Tibial artery (tissue), 4 donors: ENCODE data around the gene NR1H2.

Experiments
- DNase-seq, 2 donors: peaks; one replicate each; pipeline ENCODE4 v3.0.0-alpha.2; 2019
- H3K27ac ChIP-seq, 2 donors: fragments of 200-600 bp; sonication (generic) in 1 of 2; 1 replicate in 1 of 2; 2 replicates in 1 of 2; pipeline ENCODE4 v1.5.1; 2018 to 2019; ENCODE audit warnings: mild to moderate bottlenecking in 1 of 2
- H3K27me3 ChIP-seq, 2 donors: fragments of 200-600 bp; sonication (generic) in 1 of 2; one replicate each; pipeline versions ENCODE4 v1.5.1 to v1.6.0; 2016 to 2019
- H3K36me3 ChIP-seq, 3 donors: fragments of 200-600 bp; sonication (generic) in 2 of 3; one replicate each; pipeline ENCODE4 v1.5.1; 2016 to 2019; ENCODE audit warnings: mild to moderate bottlenecking in 2 of 3
- H3K4me1 ChIP-seq, 4 donors: fragments of 200-600 bp; sonication (generic) in 2 of 4; 1 replicate in 3 of 4; 2 replicates in 1 of 4; pipeline ENCODE4 v1.5.1; 2016 to 2019
- H3K4me3 ChIP-seq, 2 donors: fragments of 200-600 bp; sonication (generic) in 1 of 2; 1 replicate in 1 of 2; 2 replicates in 1 of 2; pipeline ENCODE4 v1.5.1; 2018 to 2019; ENCODE audit warnings: mild to moderate bottlenecking in 2 of 2
- H3K9me3 ChIP-seq, 3 donors: fragments of 200-600 bp; sonication (generic) in 1 of 3; one replicate each; pipeline ENCODE4 v1.5.1; 2016 to 2019
- intact Hi-C: fragments of 100-400 bp; cut with DNase I; formaldehyde crosslinking; loops from one replicate; pipeline ENCODE4 v1.15.0; 2023; ENCODE audit warnings: low total_unique reads
- TF ChIP-seq, protein P1 (sequence below), 2 experiments: fragments of 200-600 bp in 1 of 2; fragments of 450-650 bp in 1 of 2; IDR thresholded peaks; one replicate each; pipeline ENCODE4 v1.5.1; 2017 to 2019; ENCODE audit warnings: antibody characterized with exemption in 2 of 2, mild to moderate bottlenecking in 1 of 2, moderate library complexity in 1 of 2

Gene NR1H2

DNA sequence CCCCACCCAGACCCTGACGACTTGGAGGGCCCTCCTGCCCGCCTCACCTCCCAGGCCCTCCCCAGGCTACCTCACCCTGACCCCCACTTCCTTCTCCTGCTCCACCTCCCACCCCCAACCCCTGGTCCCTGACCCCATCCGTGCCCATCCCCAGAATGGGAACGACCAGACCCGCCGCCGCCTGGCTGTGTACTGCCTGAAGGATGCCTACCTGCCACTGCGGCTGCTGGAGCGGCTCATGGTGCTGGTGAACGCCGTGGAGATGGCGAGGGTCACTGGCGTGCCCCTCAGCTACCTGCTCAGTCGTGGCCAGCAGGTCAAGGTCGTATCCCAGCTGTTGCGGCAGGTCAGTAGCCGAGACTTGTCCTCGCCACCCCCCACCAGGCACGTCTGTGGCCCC, 30.6 kb downstream of the NR1H2 start:
- intact Hi-C loops, result no loop called here
- TF ChIP-seq, protein P1, sequence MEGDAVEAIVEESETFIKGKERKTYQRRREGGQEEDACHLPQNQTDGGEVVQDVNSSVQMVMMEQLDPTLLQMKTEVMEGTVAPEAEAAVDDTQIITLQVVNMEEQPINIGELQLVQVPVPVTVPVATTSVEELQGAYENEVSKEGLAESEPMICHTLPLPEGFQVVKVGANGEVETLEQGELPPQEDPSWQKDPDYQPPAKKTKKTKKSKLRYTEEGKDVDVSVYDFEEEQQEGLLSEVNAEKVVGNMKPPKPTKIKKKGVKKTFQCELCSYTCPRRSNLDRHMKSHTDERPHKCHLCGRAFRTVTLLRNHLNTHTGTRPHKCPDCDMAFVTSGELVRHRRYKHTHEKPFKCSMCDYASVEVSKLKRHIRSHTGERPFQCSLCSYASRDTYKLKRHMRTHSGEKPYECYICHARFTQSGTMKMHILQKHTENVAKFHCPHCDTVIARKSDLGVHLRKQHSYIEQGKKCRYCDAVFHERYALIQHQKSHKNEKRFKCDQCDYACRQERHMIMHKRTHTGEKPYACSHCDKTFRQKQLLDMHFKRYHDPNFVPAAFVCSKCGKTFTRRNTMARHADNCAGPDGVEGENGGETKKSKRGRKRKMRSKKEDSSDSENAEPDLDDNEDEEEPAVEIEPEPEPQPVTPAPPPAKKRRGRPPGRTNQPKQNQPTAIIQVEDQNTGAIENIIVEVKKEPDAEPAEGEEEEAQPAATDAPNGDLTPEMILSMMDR (IDR thresholded peaks at IDR 0.05), result no peak
- peaks cover 12 to 68% (median 39%) of the 10 kb centered on the region in 3 donors for H3K36me3 ChIP-seq
- H3K4me1 ChIP-seq, result no peaks in the 10 kb centered on the region
- no peaks in the 10 kb centered on the region for H3K9me3 ChIP-seq
- DNase-seq, result no peak
- no peak overlapping the region for H3K27ac ChIP-seq
- no peak overlapping the region for H3K4me3 ChIP-seq
- H3K27me3 ChIP-seq, result no peaks in the 10 kb centered on the region

DNA sequence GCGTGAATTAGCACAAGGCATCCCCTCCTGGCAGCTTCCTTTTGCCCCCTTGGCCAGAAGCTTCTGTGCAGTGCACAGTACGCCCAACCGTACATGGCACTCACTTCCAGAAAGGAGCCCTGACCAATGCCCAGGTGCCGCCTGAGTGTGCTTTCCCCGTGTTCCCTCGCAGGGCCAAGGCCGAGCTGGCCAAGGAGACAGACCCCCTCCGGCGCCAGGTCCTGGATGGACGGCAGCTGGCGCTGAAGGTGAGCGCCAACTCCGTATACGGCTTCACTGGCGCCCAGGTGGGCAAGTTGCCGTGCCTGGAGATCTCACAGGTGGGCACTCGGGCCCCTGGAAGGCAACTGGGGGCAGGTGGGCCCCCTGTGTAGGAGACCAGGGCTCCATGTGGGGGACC, 33.1 kb downstream of the NR1H2 start:
- peaks cover 5 to 57% (median 22%) of the 10 kb centered on the region in 3 donors for H3K36me3 ChIP-seq
- no peak for DNase-seq
- TF ChIP-seq, protein P1 (IDR thresholded peaks at IDR 0.05), result no peak
- no peaks in the 10 kb centered on the region for H3K4me1 ChIP-seq
- H3K27me3 ChIP-seq, result no peaks in the 10 kb centered on the region
- H3K27ac ChIP-seq, result no peak overlapping the region
- intact Hi-C loops, result no loop called here
- no peaks in the 10 kb centered on the region for H3K9me3 ChIP-seq
- no peak overlapping the region for H3K4me3 ChIP-seq

DNA sequence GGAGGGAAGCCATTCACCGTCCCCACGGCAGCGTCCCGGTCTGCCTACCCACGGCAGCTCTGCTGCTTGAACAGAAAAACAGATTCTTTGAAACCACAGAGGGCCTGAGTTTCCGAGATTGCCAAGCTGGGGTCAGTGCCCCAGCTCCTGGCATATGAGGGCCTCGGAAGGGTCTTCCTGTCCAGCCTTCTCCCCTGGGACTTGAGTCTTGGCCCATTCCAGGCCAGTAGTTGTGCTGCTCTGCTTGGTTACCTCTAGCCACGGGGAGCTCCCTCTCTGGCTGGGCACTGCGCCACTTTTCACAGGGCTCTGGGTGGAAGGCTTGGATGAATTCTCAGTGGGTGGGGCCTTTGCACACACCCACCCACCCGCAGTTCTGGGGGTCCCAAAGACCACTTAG, 33.9 kb downstream of the NR1H2 start:
- intact Hi-C loops, result no loop called here
- Histone ChIP-seq H3K27ac (no peak overlapping the region), H3K9me3 (no peaks in the 10 kb centered on the region), H3K4me3 (no peak overlapping the region), H3K36me3 (peaks cover 5 to 57% (median 22%) of the 10 kb centered on the region in 3 donors), H3K4me1 (peaks cover 0 to 7% (median 3%) of the 10 kb centered on the region in 4 donors), H3K27me3 (no peaks in the 10 kb centered on the region)
- no peak for DNase-seq
- TF ChIP-seq, protein P1 (IDR thresholded peaks at IDR 0.05), result no peak

DNA sequence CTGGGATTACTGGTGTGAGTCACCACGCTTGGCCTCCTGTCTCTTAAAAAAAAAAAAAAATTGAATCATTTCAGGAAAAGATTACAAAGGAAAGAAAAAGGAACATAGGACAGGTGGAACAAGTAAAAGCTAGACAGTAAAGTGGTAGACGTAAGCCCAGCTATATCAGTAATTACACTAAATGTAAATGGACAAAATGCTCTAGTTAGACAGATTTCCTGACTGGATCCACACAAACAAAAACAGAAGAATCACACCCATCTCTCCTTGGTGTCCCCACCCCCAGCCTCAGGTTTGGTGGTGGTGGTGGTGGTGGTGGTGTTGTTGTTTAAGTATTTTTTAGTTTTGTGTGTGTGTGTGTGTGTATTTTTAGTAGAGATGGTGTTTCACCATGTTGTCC, 36.2 kb downstream of the NR1H2 start:
- peaks cover 0 to 9% (median 3%) of the 10 kb centered on the region in 4 donors for H3K4me1 ChIP-seq
- DNase-seq, result no peak
- peaks cover 5 to 42% (median 15%) of the 10 kb centered on the region in 3 donors for H3K36me3 ChIP-seq
- H3K4me3 ChIP-seq, result no peak overlapping the region
- TF ChIP-seq, protein P1 (IDR thresholded peaks at IDR 0.05), result no peak
- intact Hi-C loops, result no loop called here
- H3K9me3 ChIP-seq, result no peaks in the 10 kb centered on the region
- H3K27me3 ChIP-seq, result peaks cover 0 to 9% of the 10 kb centered on the region in 2 donors
- H3K27ac ChIP-seq, result no peak overlapping the region

DNA sequence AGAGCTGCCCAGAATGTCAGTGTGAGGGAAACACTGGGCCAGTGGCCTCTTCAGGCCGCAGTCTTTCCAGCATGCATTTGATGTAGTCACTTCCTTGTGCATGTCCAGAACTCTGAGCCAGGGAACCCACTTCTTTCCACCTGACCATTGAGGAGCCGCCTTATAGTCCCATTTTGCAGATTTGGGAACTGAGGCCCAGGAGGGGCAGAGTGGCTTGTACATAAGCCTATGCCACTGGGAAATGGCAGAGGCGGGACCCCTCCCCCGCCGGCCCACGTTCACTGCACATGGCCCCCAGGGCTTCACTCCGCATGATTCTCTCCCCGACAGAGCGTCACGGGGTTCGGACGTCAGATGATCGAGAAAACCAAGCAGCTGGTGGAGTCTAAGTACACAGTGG, 36.8 kb downstream of the NR1H2 start:
- no peak overlapping the region for H3K27ac ChIP-seq
- no peaks in the 10 kb centered on the region for H3K9me3 ChIP-seq
- intact Hi-C loops, result no loop called here
- peaks cover 0 to 9% (median 3%) of the 10 kb centered on the region in 4 donors for H3K4me1 ChIP-seq
- H3K27me3 ChIP-seq, result peaks cover 0 to 16% of the 10 kb centered on the region in 2 donors
- TF ChIP-seq, protein P1 (IDR thresholded peaks at IDR 0.05), result no peak
- no peak overlapping the region for H3K4me3 ChIP-seq
- DNase-seq, result no peak
- peaks cover 5 to 39% (median 15%) of the 10 kb centered on the region in 3 donors for H3K36me3 ChIP-seq

DNA sequence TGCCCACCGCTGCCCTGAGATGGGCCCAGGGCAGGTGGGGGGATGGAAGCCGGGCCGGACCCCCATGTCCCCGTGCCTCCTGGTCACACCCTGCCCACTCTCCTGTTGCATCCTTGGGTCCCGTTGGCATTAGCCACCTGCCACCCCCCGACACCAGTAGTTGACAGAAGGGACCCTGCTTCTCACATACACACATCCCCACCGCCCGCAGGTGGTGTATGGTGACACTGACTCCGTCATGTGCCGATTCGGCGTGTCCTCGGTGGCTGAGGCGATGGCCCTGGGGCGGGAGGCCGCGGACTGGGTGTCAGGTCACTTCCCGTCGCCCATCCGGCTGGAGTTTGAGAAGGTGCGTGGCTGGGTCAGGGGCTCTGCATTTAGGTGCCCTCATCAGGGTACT, 37.3 kb downstream of the NR1H2 start:
- H3K4me1 ChIP-seq, result peaks cover 0 to 10% (median 5%) of the 10 kb centered on the region in 4 donors
- no peak overlapping the region for H3K4me3 ChIP-seq
- H3K27ac ChIP-seq, result no peak overlapping the region
- DNase-seq, result no peak
- TF ChIP-seq, protein P1 (IDR thresholded peaks at IDR 0.05), result no peak
- H3K27me3 ChIP-seq, result peaks cover 0 to 21% of the 10 kb centered on the region in 2 donors
- intact Hi-C loops, result no loop called here
- peaks cover 5 to 34% (median 15%) of the 10 kb centered on the region in 3 donors for H3K36me3 ChIP-seq
- no peaks in the 10 kb centered on the region for H3K9me3 ChIP-seq
